CD4-positive, alpha-beta T cell treated with Interleukin-4 for 4 hours (primary cell): ENCODE measurements around the gene HEBP1.
"Not testable (repeated sequence)": the region's sequence is repeated elsewhere in the genome, so short reads cannot be mapped to it uniquely, and the experiment has no call there.

Experiments
- DNase-seq: peaks from one replicate; pipeline ENCODE4 v3.0.0-alpha.2; 2020

Gene HEBP1

GRCh38 chr12:12999959-13000615, at the start of gene HEBP1:
Gene HEBP1 (minus strand): TSS chr12:13000265. CDS start chr12:13000114, 151 bp downstream.
- DNase-seq: peak; percentile 91

GRCh38 chr12:13049816-13050215, 49.8 kb upstream of the HEBP1 start:
- no peak for DNase-seq

GRCh38 chr12:13046964-13047363, 46.9 kb upstream of the HEBP1 start:
- DNase-seq: no peak

GRCh38 chr12:13045816-13046215, 45.8 kb upstream of the HEBP1 start:
- DNase-seq: no peak

GRCh38 chr12:13044906-13045299, 44.8 kb upstream of the HEBP1 start:
- DNase-seq: no peak

GRCh38 chr12:13044002-13044905, 44.2 kb upstream of the HEBP1 start, which contains the start of gene FAM234B:
Gene FAM234B (plus strand): TSS chr12:13044381. CDS start chr12:13044404, 23 bp downstream.
- DNase-seq: peak; percentile 51

- DNase-seq: no peak
These were observed 42.7 kb upstream of the HEBP1 start for GRCh38 chr12:13042666-13043230.

GRCh38 chr12:13041224-13041623, 41.2 kb upstream of the HEBP1 start:
- DNase-seq: no peak

- DNase-seq: no peak
These were observed 39.4 kb upstream of the HEBP1 start for GRCh38 chr12:13039328-13039956.

GRCh38 chr12:13038491-13039161, 38.6 kb upstream of the HEBP1 start:
- no peak for DNase-seq

GRCh38 chr12:13036881-13037280, 36.8 kb upstream of the HEBP1 start:
- DNase-seq: no peak

GRCh38 chr12:13035335-13035734, 35.3 kb upstream of the HEBP1 start:
- not testable (repeated sequence) for DNase-seq

GRCh38 chr12:13033476-13033875, 33.4 kb upstream of the HEBP1 start:
- DNase-seq: no peak

- no peak for DNase-seq
These were observed 32.1 kb upstream of the HEBP1 start for GRCh38 chr12:13032164-13032563.

GRCh38 chr12:13030541-13031291, 30.7 kb upstream of the HEBP1 start:
- no peak for DNase-seq

- DNase-seq: no peak
These were observed 28.9 kb upstream of the HEBP1 start for GRCh38 chr12:13028825-13029570.

- no peak for DNase-seq
These were observed 27.4 kb upstream of the HEBP1 start for GRCh38 chr12:13027508-13027907.

GRCh38 chr12:13027032-13027431, 27.0 kb upstream of the HEBP1 start:
- DNase-seq: no peak

GRCh38 chr12:13026286-13026685, 26.2 kb upstream of the HEBP1 start:
- DNase-seq: no peak

- no peak for DNase-seq
These were observed 24.5 kb upstream of the HEBP1 start for GRCh38 chr12:13024531-13024916.
